Testis (tissue), 3 donors: ENCODE results near the gene IL6R. TPM values are rescaled to one million over a fixed set of nuclear protein-coding genes. Genes with fewer than 3 reads are reported as not detected.
"Not testable (repeated sequence)": the region's sequence is repeated elsewhere in the genome, so short reads cannot be mapped to it uniquely, and the experiment has no call there.

Experiments
- DNase-seq: peaks from one replicate; pipeline ENCODE4 v3.0.0-alpha.2; 2019
- H3K27ac ChIP-seq, 2 donors: fragments of 200-600 bp; sonication (generic); one replicate each; pipeline ENCODE4 v1.5.1; 2019
- H3K27me3 ChIP-seq: fragments of 200-600 bp; sonication (generic); one replicate; pipeline ENCODE4 v1.5.1; 2019
- H3K36me3 ChIP-seq: fragments of 200-600 bp; sonication (generic); one replicate; pipeline ENCODE4 v1.5.1; 2017; ENCODE audit warnings: low read depth; ENCODE audit errors: missing control alignments
- H3K4me1 ChIP-seq: fragments of 200-600 bp; sonication (generic); one replicate; pipeline ENCODE4 v1.5.1; 2019
- H3K4me3 ChIP-seq, 2 donors: fragments of 200-600 bp; sonication (generic); one replicate each; pipeline ENCODE4 v1.5.1; 2017 to 2019
- H3K9me3 ChIP-seq: fragments of 200-600 bp; sonication (generic); one replicate; pipeline ENCODE4 v1.5.1; 2017
- CTCF ChIP-seq, 3 experiments: fragments of 450-650 bp in 2 of 3; fragments of 200-600 bp in 1 of 3; sonication (generic) in 1 of 3; IDR thresholded peaks; one replicate each; pipeline ENCODE4 v1.5.1; 2016 to 2019; ENCODE audit warnings: antibody characterized with exemption in 3 of 3, mild to moderate bottlenecking in 2 of 3, moderate library complexity in 1 of 3
- POLR2A ChIP-seq: fragments of 450-650 bp; IDR thresholded peaks from one replicate; pipeline ENCODE4 v1.6.1; 2017; ENCODE audit warnings: antibody characterized with exemption, mild to moderate bottlenecking, moderate library complexity
- WGBS, 2 donors: methylation state at CpG; one replicate each; pipeline ENCODE4 v1.1.5; 2018; 5-methylcytosine and 5-hydroxymethylcytosine counted together
- intact Hi-C: fragments of 100-400 bp; cut with DNase I; formaldehyde crosslinking; loops from one replicate; pipeline ENCODE4 v1.15.1; 2023; ENCODE audit warnings: low total_unique reads
- polyA plus RNA-seq: library from polyadenylated mRNA; stranded (reverse); fragments of 350-450 nt; fragmentation: Illumina TruSeq; extraction: RNeasy Lipid Tissue Mini Kit (QIAGEN cat#74804); gene quantifications from one replicate; pipeline ENCODE4 v1.2.3, GENCODE V29; 2014; ENCODE audit warnings: low read depth, low replicate concordance; ENCODE audit not compliant: insufficient read depth
- total RNA-seq, 2 donors: library from RNA; depleted of rRNA; stranded (reverse); fragments of >200 nt; gene quantifications; one replicate each; pipeline ENCODE4 v1.2.3, GENCODE V29; 2016

Gene IL6R
- total and polyA plus RNA-seq, 3 donors from 2014 or later: 8.5 to 29.7 (median 25.0) TPM

- no peak for DNase-seq
- TF ChIP-seq POLR2A (no peak), CTCF (IDR thresholded peaks at IDR 0.05) (no peak)
- Histone ChIP-seq H3K27ac (no peak overlapping the region), H3K9me3 (no peaks in the 10 kb centered on the region), H3K27me3 (no peaks in the 10 kb centered on the region), H3K4me1 (no peaks in the 10 kb centered on the region), H3K36me3 (no peaks in the 10 kb centered on the region), H3K4me3 (no peak overlapping the region)
- intact Hi-C loops: no loop called here
- 79 to 87% methylated on average over 6 of the region's 6 CpGs for WGBS, 2 donors
Measured at GRCh38 chr1:154371436-154371835, 33.7 kb upstream of the IL6R start.

- 83 to 84% methylated on average over 7 of the region's 7 CpGs for WGBS, 2 donors
- H3K4me1 ChIP-seq, intact Hi-C loops, H3K27ac ChIP-seq, H3K9me3 ChIP-seq, DNase-seq, H3K27me3 ChIP-seq, H3K4me3 ChIP-seq, H3K36me3 ChIP-seq: not testable (repeated sequence)
Measured at GRCh38 chr1:154373777-154374357, 31.3 kb upstream of the IL6R start.

GRCh38 chr1:154379301-154379700, 25.8 kb upstream of the IL6R start:
- intact Hi-C loops: no loop called here

GRCh38 chr1:154384650-154385489, 20.3 kb upstream of the IL6R start:
- no peak overlapping the region for H3K27ac ChIP-seq
- 82 to 87% methylated on average over 7 to 8 of the region's 8 CpGs for WGBS, 2 donors
- no peak overlapping the region for H3K4me3 ChIP-seq
- H3K4me1 ChIP-seq: no peaks in the 10 kb centered on the region
- intact Hi-C loops: no loop called here
- TF ChIP-seq CTCF (IDR thresholded peaks at IDR 0.05) (no peak), POLR2A (no peak)
- DNase-seq: no peak
- no peaks in the 10 kb centered on the region for H3K36me3 ChIP-seq
- no peaks in the 10 kb centered on the region for H3K9me3 ChIP-seq
- H3K27me3 ChIP-seq: no peaks in the 10 kb centered on the region

More at GRCh38 chr1:154379301-154379700, 25.8 kb upstream of the IL6R start:
- H3K9me3 ChIP-seq: no peaks in the 10 kb centered on the region
- no peaks in the 10 kb centered on the region for H3K4me1 ChIP-seq
- H3K27me3 ChIP-seq: no peaks in the 10 kb centered on the region
- TF ChIP-seq CTCF (IDR thresholded peaks at IDR 0.05): no peak
- TF ChIP-seq POLR2A: no peak
- 88 to 91% methylated on average over 14 to 16 of the region's 16 CpGs for WGBS, 2 donors
- H3K4me3 ChIP-seq: no peak overlapping the region
- H3K36me3 ChIP-seq: no peaks in the 10 kb centered on the region
- no peak overlapping the region for H3K27ac ChIP-seq
- DNase-seq: no peak

- no peaks in the 10 kb centered on the region for H3K36me3 ChIP-seq
- 80 to 82% methylated on average over 11 of the region's 11 CpGs for WGBS, 2 donors
- no peak overlapping the region for H3K27ac ChIP-seq
- no peaks in the 10 kb centered on the region for H3K4me1 ChIP-seq
- no peak for DNase-seq
- H3K9me3 ChIP-seq: no peaks in the 10 kb centered on the region
- TF ChIP-seq POLR2A (no peak), CTCF (IDR thresholded peaks at IDR 0.05) (no peak)
- no peak overlapping the region for H3K4me3 ChIP-seq
- H3K27me3 ChIP-seq: no peaks in the 10 kb centered on the region
- intact Hi-C loops: no loop called here
Measured at GRCh38 chr1:154386643-154387352, 18.3 kb upstream of the IL6R start.
